Caki2 (cell line): Measurements from ENCODE around the gene FXYD5. TPM values are rescaled to one million over a fixed set of nuclear protein-coding genes. Genes with fewer than 3 reads are reported as not detected.

Source experiments
- DNase-seq: peaks from one replicate; pipeline ENCODE4 v3.0.0-alpha.2; 2015; ENCODE audit warnings: low read depth
- in situ Hi-C: cut with HindIII; loops from 2 replicates; pipeline ENCODE4 v1.10.0; 2016; ENCODE audit warnings: low sequenced_read_pairs, low pct_unique_long_range_greater_than_20kb, mixed read lengths
- total RNA-seq: library from RNA; depleted of rRNA; stranded (reverse); fragments of >200 nt; shearing (Covaris generic); gene quantifications from 2 replicates; pipeline ENCODE4 v1.2.3, GENCODE V29; 2014; ENCODE audit warnings: low replicate concordance

Gene FXYD5
- total RNA-seq, 1 experiment from 2014 or later = 43.7 TPM

GRCh38 chr19:35133826-35134225 lies 20.7 kb upstream of the FXYD5 start:
- DNase-seq = no peak
- in situ Hi-C loops = no loop called here

- no peak for DNase-seq
- in situ Hi-C loops = no loop called here
Measured at GRCh38 chr19:35134601-35135242, 19.8 kb upstream of the FXYD5 start, which contains the start of gene LGI4. Gene LGI4, minus strand, starts transcription at chr19:35135059. Its CDS starts 379 bp downstream, at chr19:35134680.

- peak; percentile 63 for DNase-seq
Measured at GRCh38 chr19:35135389-35135909, 19.1 kb upstream of the FXYD5 start.

GRCh38 chr19:35136231-35136630 lies 18.3 kb upstream of the FXYD5 start:
- no peak for DNase-seq
- in situ Hi-C loops = no loop called here

More at GRCh38 chr19:35135389-35135909, 19.1 kb upstream of the FXYD5 start:
- in situ Hi-C loops = no loop called here

DNA sequence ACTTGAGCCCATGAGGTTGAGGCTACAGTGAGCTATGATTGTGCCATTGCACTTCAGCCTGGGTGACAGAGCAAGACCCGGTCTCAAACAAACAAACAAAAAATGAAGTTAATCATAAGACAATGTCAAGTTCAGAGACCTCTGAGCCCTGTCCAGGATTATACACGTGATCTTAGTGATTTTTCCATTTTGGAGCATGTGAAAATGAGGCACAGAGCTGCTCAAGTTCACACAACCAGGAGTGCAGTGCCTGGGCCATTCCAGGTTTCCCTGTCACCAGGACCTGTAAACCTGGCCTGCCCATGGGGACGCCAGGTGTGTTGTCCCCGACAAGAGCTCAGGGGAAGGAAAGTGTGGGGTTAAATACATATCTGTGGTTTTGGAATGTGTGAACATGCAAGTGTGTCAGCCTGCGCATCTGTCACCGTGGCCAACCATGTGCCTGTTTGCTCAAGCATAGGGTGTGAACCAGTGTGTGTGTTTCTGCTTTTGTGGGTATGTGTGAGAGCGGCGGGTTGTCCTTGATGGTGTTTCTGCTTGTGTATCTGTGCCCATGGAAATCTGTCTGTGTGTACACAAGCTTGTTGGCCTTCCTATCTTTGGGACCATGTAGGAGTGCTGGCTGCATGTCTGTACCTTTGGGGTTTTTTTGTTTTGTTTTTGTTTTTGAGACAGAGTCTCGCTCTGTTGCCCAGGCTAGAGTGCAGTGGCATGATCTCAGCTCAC lies 17.4 kb upstream of the FXYD5 start:
- in situ Hi-C loops = no loop called here
- DNase-seq = no peak

GRCh38 chr19:35138305-35138892 lies 16.1 kb upstream of the FXYD5 start, which contains the start of gene FXYD1:
Gene FXYD1, plus strand, starts transcription at chr19:35138824. Its CDS starts 1,256 bp downstream, at chr19:35140080.
- no peak for DNase-seq
- in situ Hi-C loops = no loop called here

DNA sequence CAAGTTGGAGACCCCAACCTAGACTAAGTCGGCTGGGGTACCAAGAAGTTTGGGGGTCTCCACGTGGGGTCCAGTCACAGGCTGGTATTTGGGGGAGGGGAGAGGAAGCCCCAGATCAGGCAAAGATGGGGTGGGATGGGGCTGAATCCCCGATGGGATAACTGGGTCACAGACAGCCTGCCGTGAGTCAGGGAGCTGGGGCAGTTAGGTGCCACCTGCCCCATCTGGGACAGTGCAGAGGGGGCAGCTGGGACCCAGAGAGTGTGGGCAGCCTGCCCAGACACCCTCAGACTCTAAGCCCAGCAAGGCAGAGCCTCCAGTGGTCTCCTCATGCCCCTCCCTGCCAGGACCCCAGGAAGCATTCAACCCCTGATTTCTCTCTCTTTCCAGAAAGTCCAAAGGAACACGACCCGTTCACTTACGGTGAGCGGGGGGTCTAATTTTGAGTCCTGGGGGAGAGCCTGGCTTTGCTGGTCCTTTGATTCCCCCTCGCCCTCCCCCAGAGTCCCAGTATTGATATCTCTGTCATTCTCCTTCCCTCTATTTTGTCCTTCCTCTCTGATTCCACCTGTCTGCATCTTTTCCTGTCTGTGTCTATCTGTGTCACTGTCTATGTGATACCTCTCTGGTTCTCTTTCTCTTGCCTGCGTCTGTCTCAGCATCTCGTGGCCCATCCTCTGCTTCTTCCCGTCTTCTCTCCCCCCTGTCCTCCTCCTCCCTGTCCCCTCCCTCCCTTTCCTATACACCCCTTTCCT lies 14.2 kb upstream of the FXYD5 start:
- no peak for DNase-seq
- in situ Hi-C loops = no loop called here

DNA sequence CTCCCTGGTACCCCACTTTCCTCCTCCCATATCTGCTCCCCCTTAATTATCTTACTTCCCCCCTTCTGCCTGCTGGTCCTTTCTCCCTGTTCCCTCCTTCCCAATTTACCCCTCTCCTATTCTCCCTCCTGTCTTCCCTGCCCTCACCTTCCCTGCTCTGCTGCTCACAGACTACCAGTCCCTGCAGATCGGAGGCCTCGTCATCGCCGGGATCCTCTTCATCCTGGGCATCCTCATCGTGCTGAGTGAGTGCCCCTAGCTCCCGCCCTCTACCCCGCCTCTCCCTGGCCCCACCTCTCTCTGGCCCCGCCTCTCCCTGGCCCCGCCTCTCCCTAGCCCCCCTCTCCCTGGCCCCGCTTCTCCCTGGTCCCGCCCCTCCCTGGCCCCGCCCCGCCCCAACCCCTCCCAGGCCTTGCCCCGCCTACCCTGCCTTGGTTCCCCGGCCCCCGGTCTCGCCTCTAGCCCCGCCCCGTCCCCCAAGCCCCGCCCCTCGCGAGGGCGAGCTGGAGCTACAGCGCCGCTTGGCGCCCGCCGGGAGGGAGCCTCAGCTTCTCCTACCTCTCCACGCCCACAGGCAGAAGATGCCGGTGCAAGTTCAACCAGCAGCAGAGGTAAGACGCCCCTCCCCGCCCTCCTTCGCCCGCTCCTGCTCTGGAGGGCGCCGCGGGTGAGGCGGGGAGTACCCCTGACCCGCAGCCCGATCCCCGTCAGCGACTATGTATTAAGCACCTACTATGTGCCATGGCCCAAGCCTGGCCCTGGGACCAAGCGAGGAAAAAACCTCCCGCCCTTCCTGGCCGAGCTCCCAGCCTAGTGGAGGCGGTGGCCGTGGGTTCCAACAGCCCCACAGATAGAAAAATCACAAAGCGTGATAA lies 13.3 kb upstream of the FXYD5 start:
- in situ Hi-C loops = no loop called here
- DNase-seq = peak; percentile 78

DNA sequence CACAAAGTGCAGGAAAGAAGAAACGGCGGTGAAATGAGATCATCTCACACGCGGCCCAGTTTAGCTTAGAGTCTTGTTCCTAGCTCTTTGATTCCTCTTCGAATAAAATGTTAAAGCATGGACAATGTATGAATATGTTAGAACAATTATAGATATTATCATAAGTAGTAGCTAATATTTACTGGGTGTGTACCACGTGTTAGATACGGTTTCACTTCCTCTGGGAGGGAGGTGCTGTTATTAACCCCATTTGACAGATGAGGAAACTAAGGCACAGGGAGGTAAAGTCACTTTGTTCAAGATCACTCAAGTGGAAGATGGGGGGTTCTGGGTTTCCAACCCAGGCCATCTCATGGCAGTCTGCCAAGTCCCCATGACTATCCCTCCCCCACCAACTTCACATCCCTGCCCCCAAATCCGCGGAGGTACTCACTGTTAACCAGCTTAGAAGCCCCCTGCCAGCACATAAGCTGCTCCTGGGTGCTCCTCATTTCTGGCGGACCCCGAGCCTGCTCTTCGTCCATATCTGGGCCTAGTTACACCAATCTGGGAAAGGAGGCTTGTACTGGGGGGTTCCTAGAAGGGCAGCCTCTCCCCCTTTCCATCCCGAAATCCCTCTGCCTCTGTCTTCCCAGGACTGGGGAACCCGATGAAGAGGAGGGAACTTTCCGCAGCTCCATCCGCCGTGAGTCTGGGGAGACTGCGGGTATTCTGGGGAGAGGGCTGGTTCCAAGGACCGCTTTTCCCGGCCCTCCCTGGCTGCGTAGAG lies 12.5 kb upstream of the FXYD5 start:
- no peak for DNase-seq
- in situ Hi-C loops = no loop called here

DNA sequence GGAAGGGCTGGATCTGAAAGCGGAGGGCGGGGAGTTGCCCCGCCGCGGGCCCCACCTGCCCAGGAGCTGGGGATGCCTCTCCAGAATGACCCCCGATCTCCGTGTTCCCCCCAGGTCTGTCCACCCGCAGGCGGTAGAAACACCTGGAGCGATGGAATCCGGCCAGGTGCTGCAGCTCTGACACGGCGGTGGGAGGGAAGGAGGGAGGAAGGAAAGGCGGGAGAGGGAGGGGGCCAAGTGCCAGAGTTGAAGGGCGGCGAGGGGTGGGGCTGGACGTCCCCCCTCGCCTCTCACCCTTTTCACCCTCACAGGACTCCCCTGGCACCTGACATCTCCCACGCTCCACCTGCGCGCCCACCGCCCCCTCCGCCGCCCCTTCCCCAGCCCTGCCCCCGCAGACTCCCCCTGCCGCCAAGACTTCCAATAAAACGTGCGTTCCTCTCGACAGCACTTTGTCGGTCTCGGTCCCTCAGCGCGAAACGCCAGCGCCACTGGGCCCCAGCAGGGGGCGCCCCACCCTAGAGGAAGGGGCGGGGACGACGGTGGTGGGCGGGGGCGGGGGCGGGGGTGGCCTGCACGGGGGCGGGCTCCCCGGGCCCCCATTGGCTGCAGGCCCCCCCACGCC lies 11.8 kb upstream of the FXYD5 start:
- DNase-seq = no peak
- in situ Hi-C loops = no loop called here

GRCh38 chr19:35143231-35143715 lies 11.3 kb upstream of the FXYD5 start, which contains the start of gene FXYD7:
Gene FXYD7, plus strand, starts transcription at chr19:35143255. Its CDS starts 79 bp downstream, at chr19:35143334.
- in situ Hi-C loops = no loop called here
- no peak for DNase-seq

DNA sequence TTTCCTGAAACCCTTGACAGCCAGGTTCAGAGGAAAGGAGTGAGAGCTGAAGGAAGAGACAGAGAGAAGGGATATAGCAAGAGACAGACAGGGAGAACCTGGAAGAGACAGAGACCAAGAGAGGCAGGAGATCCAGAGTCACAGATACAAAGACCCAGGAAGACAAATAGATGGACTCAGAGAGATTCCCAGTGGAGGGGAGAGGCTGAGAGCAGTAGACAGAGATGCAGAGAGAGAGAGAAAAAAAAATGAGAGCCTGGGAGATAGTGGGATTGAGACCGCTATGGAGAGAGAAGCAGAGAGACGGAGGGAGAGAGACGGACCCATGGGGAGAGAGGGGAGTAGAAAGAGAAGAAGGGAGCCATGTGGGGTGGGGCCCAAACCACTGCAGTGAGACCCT lies 10.7 kb upstream of the FXYD5 start:
- in situ Hi-C loops = no loop called here
- DNase-seq = no peak

GRCh38 chr19:35144259-35144599 lies 10.3 kb upstream of the FXYD5 start:
- DNase-seq = no peak
- in situ Hi-C loops = no loop called here

DNA sequence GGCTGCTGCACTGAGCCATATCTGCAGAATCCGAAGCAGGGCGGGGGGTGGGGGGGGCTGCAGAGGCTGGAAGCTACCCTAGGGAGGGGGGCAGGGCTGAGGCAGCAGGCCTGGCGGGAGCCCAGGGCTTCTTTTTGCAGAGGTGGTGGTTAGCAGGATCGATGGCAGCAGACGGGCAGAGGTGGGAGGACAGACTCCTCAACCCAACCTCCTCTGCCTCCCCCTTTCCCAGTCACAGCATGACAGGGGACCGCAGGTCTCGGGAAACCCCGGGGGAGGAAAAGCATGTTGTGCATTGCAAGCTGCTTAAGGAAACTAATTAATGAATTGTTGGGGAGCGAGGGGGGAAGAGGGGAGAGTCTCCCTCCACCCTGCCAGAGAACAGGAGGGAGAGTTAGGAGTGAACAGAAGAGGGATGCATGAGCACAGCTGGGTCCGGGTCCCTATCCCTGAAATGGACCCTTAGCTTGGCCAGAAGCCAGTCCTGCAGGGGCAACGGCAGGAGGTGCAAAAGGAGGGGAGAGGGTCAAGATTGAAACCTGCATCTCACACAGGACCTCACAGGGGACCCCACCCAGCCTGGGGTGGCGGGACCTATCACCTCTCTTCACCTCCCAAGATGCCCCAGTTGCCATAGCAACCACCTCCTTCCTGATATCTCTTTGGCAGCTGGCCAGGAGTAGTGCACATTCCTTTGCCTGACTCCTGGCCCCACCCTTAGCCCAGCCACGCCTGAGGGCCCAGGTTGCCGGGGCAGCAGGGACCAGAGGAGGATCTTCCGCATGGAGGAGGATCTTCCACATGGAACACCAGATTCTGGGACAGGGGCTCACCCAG lies 9.7 kb upstream of the FXYD5 start:
- DNase-seq = peak; percentile 87
- in situ Hi-C loops = no loop called here

GRCh38 chr19:35146746-35147459 lies 7.6 kb upstream of the FXYD5 start:
- in situ Hi-C loops = no loop called here
- DNase-seq = no peak
